H1 (cell line): Measurements from ENCODE around the gene NCAPG2. TPM values are rescaled to one million over a fixed set of nuclear protein-coding genes. Genes with fewer than 3 reads are reported as not detected.

Experiments
- CTCF ChIA-PET: fragments of 300-600 bp; sonication (Branson Sonifier 250); formaldehyde crosslinking; loops from one replicate; lab custom pipeline; 2021; ENCODE audit not compliant: partially characterized antibody; lab: Charles Lee
- POLR2A ChIA-PET: fragments of 300-600 bp; sonication (Branson Sonifier 250); formaldehyde crosslinking; loops from one replicate; lab custom pipeline; 2021; ENCODE audit warnings: inconsistent platforms; ENCODE audit not compliant: partially characterized antibody; lab: Charles Lee
- DNase-seq, 2 experiments: peaks; one replicate each; pipeline versions ENCODE4 v3.0.0 to v3.0.0-alpha.2; 2010 to 2022; ENCODE audit warnings: low spot score in 2 of 2, low read depth in 1 of 2, mixed read lengths in 1 of 2
- FAIRE-seq: peaks from 2 replicates; lab custom pipeline; 2011; peaks lifted over from hg19 to GRCh38; lab: Jason Lieb, UNC
- H2AFZ ChIP-seq: 2 replicates; pipeline ENCODE4 v1.8.1; 2012; ENCODE audit warnings: low read length, inconsistent platforms
- H2AK5ac ChIP-seq: 2 replicates; pipeline ENCODE4 v1.6.1; 2013; ENCODE audit warnings: low read depth, low read length
- H2BK120ac ChIP-seq: replicated peaks from 2 replicates; pipeline ENCODE3; 2013; ENCODE audit warnings: low read depth, low read length, inconsistent platforms
- H2BK12ac ChIP-seq: 2 replicates; pipeline ENCODE4 v1.6.1; 2013; ENCODE audit warnings: low read depth, low read length
- H2BK15ac ChIP-seq: 2 replicates; pipeline ENCODE4 v1.6.1; 2013; ENCODE audit warnings: low read length
- H2BK20ac ChIP-seq: 2 replicates; pipeline ENCODE4 v1.6.1; 2013; ENCODE audit warnings: low read length
- H2BK5ac ChIP-seq: 2 replicates; pipeline ENCODE4 v1.6.1; 2013; ENCODE audit warnings: low read depth, low read length
- H3K14ac ChIP-seq: 2 replicates; pipeline ENCODE4 v1.6.1; 2013; ENCODE audit warnings: inconsistent platforms; ENCODE audit not compliant: insufficient read length
- H3K18ac ChIP-seq: 2 replicates; pipeline ENCODE4 v1.6.1; 2013; ENCODE audit warnings: low read length; ENCODE audit errors: extremely low read depth
- H3K23ac ChIP-seq: 2 replicates; pipeline ENCODE4 v1.6.1; 2013; ENCODE audit warnings: inconsistent platforms; ENCODE audit not compliant: insufficient read length
- H3K23me2 ChIP-seq: 2 replicates; pipeline ENCODE4 v1.6.1; 2013; ENCODE audit warnings: low read depth, low read length
- H3K27ac ChIP-seq: 2 replicates; pipeline ENCODE4 v1.6.1; 2011; ENCODE audit warnings: low read depth, low read length, inconsistent platforms
- H3K27me3 ChIP-seq, 4 experiments: replicated peaks in 1 of 4; 1 replicate in 1 of 4; 2 replicates in 3 of 4; pipeline versions ENCODE4 v1.6.1 to v1.8.1; 2011 to 2013; ENCODE audit warnings: low read length in 3 of 4, mild to moderate bottlenecking in 3 of 4, inconsistent platforms in 2 of 4, mixed read lengths in 2 of 4, moderate library complexity in 1 of 4; ENCODE audit not compliant: control insufficient read depth in 3 of 4, insufficient read depth in 3 of 4; ENCODE audit errors: extremely low read depth in 1 of 4
- H3K36me3 ChIP-seq, 4 experiments: 2 replicates each; pipeline versions ENCODE4 v1.6.1 to v1.8.1; 2011 to 2013; ENCODE audit warnings: mild to moderate bottlenecking in 4 of 4, low read length in 3 of 4, moderate library complexity in 2 of 4, control low read depth in 1 of 4, inconsistent platforms in 1 of 4; ENCODE audit not compliant: insufficient read depth in 4 of 4, control insufficient read depth in 2 of 4
- H3K4ac ChIP-seq: replicated peaks from 2 replicates; pipeline ENCODE3; 2013; ENCODE audit warnings: low read length, low read depth, mixed read lengths, inconsistent platforms; ENCODE audit not compliant: insufficient read length
- H3K4me1 ChIP-seq, 4 experiments: replicated peaks in 1 of 4; 1 replicate in 1 of 4; 2 replicates in 3 of 4; pipeline versions ENCODE4 v1.6.1 to v1.8.1; 2011 to 2013; ENCODE audit warnings: low read length in 3 of 4, inconsistent platforms in 2 of 4, mixed read lengths in 1 of 4; ENCODE audit not compliant: insufficient read depth in 4 of 4, control insufficient read depth in 3 of 4
- H3K4me2 ChIP-seq, 2 experiments: 2 replicates each; pipeline versions ENCODE4 v1.6.1 to v1.8.1; 2011 to 2013; ENCODE audit warnings: low read depth in 2 of 2, low read length in 2 of 2, control low read depth in 1 of 2, inconsistent platforms in 1 of 2, mild to moderate bottlenecking in 1 of 2; ENCODE audit not compliant: insufficient read depth in 1 of 2
- H3K4me3 ChIP-seq, 4 experiments: fragments of 200-600, 300-600 bp in 1 of 4; sonication (generic), shearing (Covaris generic), sonication (Bioruptor Twin) in 1 of 4; 2 replicates each; pipeline versions ENCODE4 v1.5.1 to v1.8.1; 2011 to 2016; ENCODE audit warnings: low read length in 4 of 4, low read depth in 3 of 4, control low read depth in 2 of 4, inconsistent platforms in 2 of 4, mild to moderate bottlenecking in 2 of 4, mixed read lengths in 1 of 4, moderate library complexity in 1 of 4; ENCODE audit not compliant: insufficient read depth in 2 of 4; ENCODE audit errors: extremely low read depth in 1 of 4
- H3K56ac ChIP-seq: replicated peaks from 2 replicates; pipeline ENCODE3; 2013; ENCODE audit warnings: low read depth, mild to moderate bottlenecking, mixed read lengths, low read length, inconsistent platforms; ENCODE audit not compliant: insufficient read length
- H3K79me1 ChIP-seq: 2 replicates; pipeline ENCODE4 v1.6.1; 2013; ENCODE audit warnings: low read depth, low read length, control low read depth
- H3K79me2 ChIP-seq, 2 experiments: 2 replicates each; pipeline versions ENCODE4 v1.6.1 to v1.8.1; 2012 to 2013; ENCODE audit warnings: low read length in 2 of 2, mild to moderate bottlenecking in 2 of 2, inconsistent platforms in 1 of 2; ENCODE audit not compliant: insufficient read depth in 2 of 2, control insufficient read depth in 1 of 2
- H3K9ac ChIP-seq, 4 experiments: replicated peaks in 1 of 4; 1 replicate in 1 of 4; 2 replicates in 3 of 4; pipeline versions ENCODE4 v1.6.1 to v1.8.1; 2011 to 2013; ENCODE audit warnings: low read depth in 3 of 4, low read length in 3 of 4, control low read depth in 2 of 4, mild to moderate bottlenecking in 2 of 4, moderate library complexity in 2 of 4, inconsistent platforms in 1 of 4; ENCODE audit errors: extremely low read depth in 1 of 4
- H3K9me3 ChIP-seq, 2 experiments: 2 replicates each; pipeline versions ENCODE4 v1.6.1 to v1.8.1; 2012 to 2013; ENCODE audit warnings: mild to moderate bottlenecking in 2 of 2, moderate library complexity in 2 of 2, control low read depth in 1 of 2, inconsistent platforms in 1 of 2, low read depth in 1 of 2, low read length in 1 of 2, mixed read lengths in 1 of 2; ENCODE audit not compliant: insufficient read depth in 2 of 2
- H4K20me1 ChIP-seq, 2 experiments: replicated peaks in 1 of 2; 2 replicates each; pipeline versions ENCODE3 to v1.8.1; 2011 to 2013; ENCODE audit warnings: inconsistent platforms in 2 of 2, low read length in 2 of 2, mild to moderate bottlenecking in 1 of 2; ENCODE audit not compliant: insufficient read depth in 2 of 2, control insufficient read depth in 1 of 2
- H4K5ac ChIP-seq: 2 replicates; pipeline ENCODE4 v1.6.1; 2013; ENCODE audit warnings: low read length, low read depth, mixed read lengths, inconsistent platforms; ENCODE audit not compliant: insufficient read length
- H4K8ac ChIP-seq: 2 replicates; pipeline ENCODE4 v1.8.0; 2013; ENCODE audit warnings: mild to moderate bottlenecking, moderate library complexity, low read length, inconsistent platforms; ENCODE audit not compliant: insufficient read depth; ENCODE audit errors: extremely low read depth
- H4K91ac ChIP-seq: replicated peaks from 2 replicates; pipeline ENCODE3; 2013; ENCODE audit warnings: low read length, mixed read lengths, inconsistent platforms; ENCODE audit not compliant: insufficient read length
- ASH2L ChIP-seq: fragments of 200-600, 300-600 bp; sonication (generic); IDR thresholded peaks from one replicate; pipeline ENCODE4 v1.7.1; 2017; ENCODE audit warnings: low read length
- TEAD4 ChIP-seq: IDR thresholded peaks from 2 replicates; pipeline ENCODE4 v1.6.1; 2012; ENCODE audit warnings: low read depth, low read length, inconsistent platforms, mixed read lengths
- ZNF274 ChIP-seq: IDR thresholded peaks from 2 replicates; pipeline ENCODE4 v1.7.0; 2012; ENCODE audit warnings: low read length, borderline replicate concordance; ENCODE audit errors: extremely low read depth
- WGBS, 2 experiments: shearing (Covaris generic) in 1 of 2; methylation state at CpG; one replicate each; pipeline versions ENCODE4 v1.1.6 to v1.1.7; 2013 to 2015; ENCODE audit warnings: low lambda C conversion rate in 2 of 2, mixed read lengths in 2 of 2, inconsistent platforms in 1 of 2, low coverage in 1 of 2, missing lambda C conversion rate in 1 of 2; ENCODE audit not compliant: insufficient replicate concordance in 2 of 2, insufficient coverage in 1 of 2, insufficient read length in 1 of 2; ENCODE audit errors: extremely low coverage in 1 of 2, missing lambda C conversion rate in 1 of 2; 5-methylcytosine and 5-hydroxymethylcytosine counted together
- polyA plus RNA-seq, 7 experiments: library from polyadenylated mRNA; depleted of rRNA in 3 of 7; stranded (reverse) in 5 of 7; unstranded in 2 of 7; fragments of >200 nt in 5 of 7; fragments of 200-250 nt in 2 of 7; gene quantifications; 1 replicate in 5 of 7; 2 replicates in 1 of 7; 4 replicates in 1 of 7; pipeline versions ENCODE4 v1.2.1 to v1.2.3, GENCODE V29; 2011 to 2013; ENCODE audit warnings: missing spikeins in 2 of 7, mixed read lengths in 2 of 7
- total RNA-seq: library from RNA; stranded (reverse); fragmentation: NEBNext Ultra II Directional; extraction: Animal tissue kit (Norgen Biotek cat#: 25700); gene quantifications from 2 replicates; pipeline ENCODE4 v1.2.1, GENCODE V29; 2021

NCAPG2 gene
- total and polyA plus RNA-seq, 2 of the 8 experiments (the other 6 are each of a cell fraction or from before 2014, with no cell fraction given), result 49.9 to 119 TPM

DNA sequence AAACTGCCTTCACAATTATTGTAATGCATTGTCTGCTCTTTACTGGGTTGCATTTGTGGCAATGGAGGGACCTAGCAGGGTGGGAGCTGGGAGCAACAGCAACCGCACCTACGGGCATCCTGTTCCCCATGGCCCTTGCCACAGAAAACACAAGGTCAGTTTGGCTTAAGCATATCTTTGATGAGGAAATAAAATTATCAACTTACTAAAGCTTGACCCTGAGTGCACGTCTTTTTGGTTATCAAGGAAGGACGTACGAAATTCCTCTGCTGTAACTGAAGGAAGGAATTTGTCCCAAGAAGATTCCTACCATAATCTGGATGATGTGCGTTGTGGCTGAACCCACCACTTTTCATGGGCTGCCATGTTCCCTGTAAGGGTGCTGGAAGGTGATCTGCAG is 97.0 kb downstream of the NCAPG2 start:
- Histone ChIP-seq H2AK5ac (no peak overlapping the region), H3K27ac (no peak overlapping the region), H3K4me2 (no peak overlapping the region), H2BK120ac (no peak overlapping the region), H3K4me3 (no peak overlapping the region), H3K4ac (no peak overlapping the region), H4K5ac (no peak overlapping the region), H3K14ac (no peak overlapping the region), H3K9ac (no peak overlapping the region), H3K79me1 (no peaks in the 10 kb centered on the region), H3K23ac (no peak overlapping the region), H2BK12ac (no peak overlapping the region), H2BK15ac (no peak overlapping the region), H3K4me1 (peaks cover 0 to 2% (median 0%) of the 10 kb centered on the region in 4 experiments; a peak in 1 of 7 replicates), H3K18ac (no peak overlapping the region), H3K23me2 (peaks cover 12% of the 10 kb centered on the region; the same call in 1 of the 2 replicates), H2BK20ac (no peak overlapping the region), H3K9me3 (no peaks in the 10 kb centered on the region), H3K27me3 (no peaks in the 10 kb centered on the region), H3K79me2 (no peaks in the 10 kb centered on the region), H4K20me1 (no peaks in the 10 kb centered on the region), H3K36me3 (peaks cover 2 to 18% (median 6%) of the 10 kb centered on the region in 4 experiments; a peak in 5 of 8 replicates), H2AFZ (no peak overlapping the region), H2BK5ac (no peak overlapping the region), H4K8ac (no peak overlapping the region), H3K56ac (no peak overlapping the region), H4K91ac (no peak overlapping the region)
- FAIRE-seq (no peak), DNase-seq (no peak)
- POLR2A ChIA-PET, result interaction anchor here (1.8 kb wide), 1 partner anchor 8 kb away, joined by 4 read pairs; no protein-coding TSS in a partner anchor
- no peak for TF ChIP-seq TEAD4
- no peak for TF ChIP-seq ZNF274
- no peak for TF ChIP-seq ASH2L
- WGBS, 2 experiments, result 94% methylated on average over 6 of the region's 6 CpGs; no CpG with 5 or more reads in 1 of the 2 experiments
- CTCF ChIA-PET, result no interaction called here
